LNCAP (cell line): Measurements from ENCODE around the gene GAS2.
A peak's percentile ranks its signal among the peaks of the same experiment; 100 is the strongest.

ENCODE experiments used
- CTCF ChIP-seq: fragments of 450-650 bp; IDR thresholded peaks from 2 replicates; pipeline ENCODE4 v1.5.1; 2017; ENCODE audit warnings: mild to moderate bottlenecking

GAS2 gene

GRCh38 chr11:22711880-22712279 is 45.5 kb downstream of the GAS2 start:
- TF ChIP-seq CTCF, result no peak

GRCh38 chr11:22713336-22713735 is 46.9 kb downstream of the GAS2 start:
- TF ChIP-seq CTCF, result no peak

GRCh38 chr11:22715971-22716370 is 49.6 kb downstream of the GAS2 start:
- TF ChIP-seq CTCF, result no peak

- no peak for TF ChIP-seq CTCF
Measured at GRCh38 chr11:22720457-22720856, 54.0 kb downstream of the GAS2 start.

- no peak for TF ChIP-seq CTCF
Measured at GRCh38 chr11:22723274-22723673, 56.9 kb downstream of the GAS2 start.

- no peak for TF ChIP-seq CTCF
Measured at GRCh38 chr11:22725079-22725478, 58.7 kb downstream of the GAS2 start.

GRCh38 chr11:22728600-22729389 is 62.4 kb downstream of the GAS2 start:
- TF ChIP-seq CTCF, result no peak

- peak; percentile 38; the same call in 1 of the 2 replicates for TF ChIP-seq CTCF
Measured at GRCh38 chr11:22730319-22730718, 63.9 kb downstream of the GAS2 start.
